K562 (cell line): ENCODE measurements around the gene SLC38A2. TPM values are rescaled to one million over a fixed set of nuclear protein-coding genes. Genes with fewer than 3 reads are reported as not detected.

ENCODE experiments used
- ARNT ChIP-seq, 2 experiments: fragments of 450-650 bp; IDR thresholded peaks; 2 replicates each; pipeline ENCODE4 v1.6.1; 2016; ENCODE audit warnings: mild to moderate bottlenecking in 1 of 2
- FOXA1 ChIP-seq: fragments of 450-650 bp; IDR thresholded peaks from 2 replicates; pipeline ENCODE4 v1.6.1; 2016; ENCODE audit warnings: mild to moderate bottlenecking, borderline replicate concordance
- RBM15 ChIP-seq: fragments of 200-400 bp; formaldehyde crosslinking; IDR thresholded peaks from 2 replicates; pipeline ENCODE4 v1.6.1; 2018; ENCODE audit warnings: mild to moderate bottlenecking, low read length, moderate library complexity; ENCODE audit not compliant: insufficient read depth
- SNIP1 ChIP-seq: fragments of 450-650 bp; IDR thresholded peaks from 2 replicates; pipeline ENCODE4 v1.7.1; 2017; ENCODE audit warnings: low read depth, mild to moderate bottlenecking
- ZNF184 ChIP-seq: sonication (generic); formaldehyde crosslinking; IDR thresholded peaks from 2 replicates; pipeline ENCODE4 v1.5.0; 2020; ENCODE audit warnings: missing genetic modification reagents
- ZNF695 ChIP-seq: fragments of 450-650 bp; formaldehyde crosslinking; IDR thresholded peaks from 2 replicates; pipeline ENCODE4 v1.4.0; 2020; ENCODE audit warnings: mild to moderate bottlenecking, moderate library complexity
- polyA plus RNA-seq, 8 experiments: library from polyadenylated mRNA; depleted of rRNA in 4 of 8; stranded (reverse) in 5 of 8; unstranded in 3 of 8; fragments of >200 nt; fragmentation: Nextera tagmentation in 2 of 8; fragmentation: Illumina TruSeq in 1 of 8; extraction: Ambion mirVana in 2 of 8; extraction: Trizol in 1 of 8; gene quantifications; 2 replicates each; pipeline versions ENCODE4 v1.2.1 to v1.2.3, GENCODE V29; 2011 to 2014; ENCODE audit warnings: inconsistent platforms in 1 of 8, missing spikeins in 1 of 8
- total RNA-seq, 7 experiments: library from RNA; depleted of rRNA in 6 of 7; stranded (reverse); fragments of >200 nt in 6 of 7; fragmentation: Illumina TruSeq in 2 of 7; extraction: Trizol in 2 of 7; gene quantifications; 2 replicates each; pipeline versions ENCODE4 v1.2.1 to v1.2.3, GENCODE V29; 2011 to 2021; ENCODE audit warnings: low replicate concordance in 1 of 7
- TF ChIP-seq, protein P1 (sequence below): IDR thresholded peaks from 2 replicates; pipeline ENCODE4 v1.6.1; 2012; ENCODE audit warnings: low read depth, low read length, improper control_type of control experiment, borderline replicate concordance
- TF ChIP-seq, protein P2 (sequence below): sonication (generic); formaldehyde crosslinking; IDR thresholded peaks from 2 replicates; pipeline ENCODE4 v1.9.0; 2022; ENCODE audit warnings: mild to moderate bottlenecking, missing genetic modification reagents
- TF ChIP-seq, protein P3 (sequence below), 2 experiments: fragments of 150-350 bp in 1 of 2; IDR thresholded peaks; 2 replicates each; pipeline ENCODE4 v1.6.1; 2012 to 2016; ENCODE audit warnings: low read depth in 2 of 2, low read length in 2 of 2, mild to moderate bottlenecking in 1 of 2, moderate library complexity in 1 of 2
- TF ChIP-seq, protein P4 (sequence below): fragments of 250-450 bp; sonication (Bioruptor Pico); IDR thresholded peaks from 2 replicates; pipeline ENCODE4 v1.4.0; 2020; ENCODE audit warnings: borderline replicate concordance

The SLC38A2 gene
- total and polyA plus RNA-seq, 9 of the 15 experiments (the other 6 are each of a cell fraction or from before 2014, with no cell fraction given): 98.7 to 292 (median 143) TPM

GRCh38 chr12:46382964-46383653 is 10.5 kb upstream of the SLC38A2 start (continued):
- no peak for TF ChIP-seq RBM15
- TF ChIP-seq, protein P1, sequence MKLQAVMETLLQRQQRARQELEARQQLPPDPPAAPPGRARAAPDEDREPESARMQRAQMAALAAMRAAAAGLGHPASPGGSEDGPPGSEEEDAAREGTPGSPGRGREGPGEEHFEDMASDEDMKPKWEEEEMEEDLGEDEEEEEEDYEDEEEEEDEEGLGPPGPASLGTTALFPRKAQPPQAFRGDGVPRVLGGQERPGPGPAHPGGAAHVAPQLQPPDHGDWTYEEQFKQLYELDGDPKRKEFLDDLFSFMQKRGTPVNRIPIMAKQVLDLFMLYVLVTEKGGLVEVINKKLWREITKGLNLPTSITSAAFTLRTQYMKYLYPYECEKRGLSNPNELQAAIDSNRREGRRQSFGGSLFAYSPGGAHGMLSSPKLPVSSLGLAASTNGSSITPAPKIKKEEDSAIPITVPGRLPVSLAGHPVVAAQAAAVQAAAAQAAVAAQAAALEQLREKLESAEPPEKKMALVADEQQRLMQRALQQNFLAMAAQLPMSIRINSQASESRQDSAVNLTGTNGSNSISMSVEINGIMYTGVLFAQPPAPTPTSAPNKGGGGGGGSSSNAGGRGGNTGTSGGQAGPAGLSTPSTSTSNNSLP: no peak
- TF ChIP-seq ZNF184 (CRISPR knock-in tag): no peak
- TF ChIP-seq, protein P2, sequence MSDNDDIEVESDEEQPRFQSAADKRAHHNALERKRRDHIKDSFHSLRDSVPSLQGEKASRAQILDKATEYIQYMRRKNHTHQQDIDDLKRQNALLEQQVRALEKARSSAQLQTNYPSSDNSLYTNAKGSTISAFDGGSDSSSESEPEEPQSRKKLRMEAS (CRISPR knock-in tag): peak; percentile 67
- no peak for TF ChIP-seq ARNT (IDR thresholded peaks at IDR 0.05)
- TF ChIP-seq, protein P3, sequence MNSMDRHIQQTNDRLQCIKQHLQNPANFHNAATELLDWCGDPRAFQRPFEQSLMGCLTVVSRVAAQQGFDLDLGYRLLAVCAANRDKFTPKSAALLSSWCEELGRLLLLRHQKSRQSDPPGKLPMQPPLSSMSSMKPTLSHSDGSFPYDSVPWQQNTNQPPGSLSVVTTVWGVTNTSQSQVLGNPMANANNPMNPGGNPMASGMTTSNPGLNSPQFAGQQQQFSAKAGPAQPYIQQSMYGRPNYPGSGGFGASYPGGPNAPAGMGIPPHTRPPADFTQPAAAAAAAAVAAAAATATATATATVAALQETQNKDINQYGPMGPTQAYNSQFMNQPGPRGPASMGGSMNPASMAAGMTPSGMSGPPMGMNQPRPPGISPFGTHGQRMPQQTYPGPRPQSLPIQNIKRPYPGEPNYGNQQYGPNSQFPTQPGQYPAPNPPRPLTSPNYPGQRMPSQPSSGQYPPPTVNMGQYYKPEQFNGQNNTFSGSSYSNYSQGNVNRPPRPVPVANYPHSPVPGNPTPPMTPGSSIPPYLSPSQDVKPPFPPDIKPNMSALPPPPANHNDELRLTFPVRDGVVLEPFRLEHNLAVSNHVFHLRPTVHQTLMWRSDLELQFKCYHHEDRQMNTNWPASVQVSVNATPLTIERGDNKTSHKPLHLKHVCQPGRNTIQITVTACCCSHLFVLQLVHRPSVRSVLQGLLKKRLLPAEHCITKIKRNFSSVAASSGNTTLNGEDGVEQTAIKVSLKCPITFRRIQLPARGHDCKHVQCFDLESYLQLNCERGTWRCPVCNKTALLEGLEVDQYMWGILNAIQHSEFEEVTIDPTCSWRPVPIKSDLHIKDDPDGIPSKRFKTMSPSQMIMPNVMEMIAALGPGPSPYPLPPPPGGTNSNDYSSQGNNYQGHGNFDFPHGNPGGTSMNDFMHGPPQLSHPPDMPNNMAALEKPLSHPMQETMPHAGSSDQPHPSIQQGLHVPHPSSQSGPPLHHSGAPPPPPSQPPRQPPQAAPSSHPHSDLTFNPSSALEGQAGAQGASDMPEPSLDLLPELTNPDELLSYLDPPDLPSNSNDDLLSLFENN (IDR thresholded peaks at IDR 0.05; ENCODE audit: low read depth in 2 of 2, low read length in 2 of 2): no peak
- TF ChIP-seq FOXA1: no peak
- TF ChIP-seq, protein P4, sequence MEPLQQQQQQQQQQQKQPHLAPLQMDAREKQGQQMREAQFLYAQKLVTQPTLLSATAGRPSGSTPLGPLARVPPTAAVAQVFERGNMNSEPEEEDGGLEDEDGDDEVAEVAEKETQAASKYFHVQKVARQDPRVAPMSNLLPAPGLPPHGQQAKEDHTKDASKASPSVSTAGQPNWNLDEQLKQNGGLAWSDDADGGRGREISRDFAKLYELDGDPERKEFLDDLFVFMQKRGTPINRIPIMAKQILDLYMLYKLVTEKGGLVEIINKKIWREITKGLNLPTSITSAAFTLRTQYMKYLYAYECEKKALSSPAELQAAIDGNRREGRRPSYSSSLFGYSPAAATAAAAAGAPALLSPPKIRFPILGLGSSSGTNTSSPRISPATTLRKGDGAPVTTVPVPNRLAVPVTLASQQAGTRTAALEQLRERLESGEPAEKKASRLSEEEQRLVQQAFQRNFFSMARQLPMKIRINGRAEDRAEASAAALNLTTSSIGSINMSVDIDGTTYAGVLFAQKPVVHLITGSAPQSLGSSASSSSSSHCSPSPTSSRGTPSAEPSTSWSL (CRISPR knock-in tag): peak; percentile 73; the same call in 1 of the 2 replicates
- no peak for TF ChIP-seq SNIP1
- TF ChIP-seq ZNF695: no peak
